ENCODE results near the gene OAS1.

DNA sequence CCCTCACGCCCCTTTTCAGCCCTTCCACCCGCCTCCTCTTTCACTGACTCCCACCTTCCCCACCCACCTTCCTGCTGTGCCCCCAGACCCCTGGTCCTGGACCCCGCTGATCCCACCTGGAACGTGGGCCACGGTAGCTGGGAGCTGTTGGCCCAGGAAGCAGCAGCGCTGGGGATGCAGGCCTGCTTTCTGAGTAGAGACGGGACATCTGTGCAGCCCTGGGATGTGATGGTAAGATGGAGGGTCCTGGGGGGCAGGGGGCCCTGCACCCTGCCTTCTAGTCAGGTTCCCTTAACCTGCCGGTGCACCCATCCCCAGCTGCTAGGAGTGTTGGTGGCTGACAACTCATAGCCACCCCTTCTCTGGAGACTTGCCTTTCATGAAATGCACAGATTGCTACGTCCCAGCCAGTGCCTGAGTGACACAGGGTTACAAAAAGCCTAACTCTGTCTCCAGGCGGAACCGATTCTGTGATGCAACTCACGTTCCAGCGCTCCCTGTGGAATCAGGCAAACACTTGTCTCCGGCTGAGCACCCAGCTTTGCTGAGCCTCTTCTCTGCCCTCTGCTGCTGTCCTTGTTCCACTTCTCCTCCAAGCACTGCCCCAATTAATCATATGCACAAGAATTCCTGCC lies 56.6 kb downstream of the OAS1 start:
- TF ChIP-seq, protein P1, sequence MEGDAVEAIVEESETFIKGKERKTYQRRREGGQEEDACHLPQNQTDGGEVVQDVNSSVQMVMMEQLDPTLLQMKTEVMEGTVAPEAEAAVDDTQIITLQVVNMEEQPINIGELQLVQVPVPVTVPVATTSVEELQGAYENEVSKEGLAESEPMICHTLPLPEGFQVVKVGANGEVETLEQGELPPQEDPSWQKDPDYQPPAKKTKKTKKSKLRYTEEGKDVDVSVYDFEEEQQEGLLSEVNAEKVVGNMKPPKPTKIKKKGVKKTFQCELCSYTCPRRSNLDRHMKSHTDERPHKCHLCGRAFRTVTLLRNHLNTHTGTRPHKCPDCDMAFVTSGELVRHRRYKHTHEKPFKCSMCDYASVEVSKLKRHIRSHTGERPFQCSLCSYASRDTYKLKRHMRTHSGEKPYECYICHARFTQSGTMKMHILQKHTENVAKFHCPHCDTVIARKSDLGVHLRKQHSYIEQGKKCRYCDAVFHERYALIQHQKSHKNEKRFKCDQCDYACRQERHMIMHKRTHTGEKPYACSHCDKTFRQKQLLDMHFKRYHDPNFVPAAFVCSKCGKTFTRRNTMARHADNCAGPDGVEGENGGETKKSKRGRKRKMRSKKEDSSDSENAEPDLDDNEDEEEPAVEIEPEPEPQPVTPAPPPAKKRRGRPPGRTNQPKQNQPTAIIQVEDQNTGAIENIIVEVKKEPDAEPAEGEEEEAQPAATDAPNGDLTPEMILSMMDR (IDR thresholded peaks at IDR 0.05; ENCODE audit: low read depth, low read length, poor library complexity, severe bottlenecking), result no peak
- no peak for TF ChIP-seq EZH2phosphoT487 (IDR thresholded peaks at IDR 0.05; ENCODE audit: borderline replicate concordance, low read length)

Data from DOHH2 (cell line).